Measurements from ENCODE around the gene CSAD.

The CSAD gene

GRCh38 chr12:53173085-53173715 is 7.5 kb downstream of the CSAD start:
- no peak for DNase-seq
- H3K4me1 ChIP-seq (ENCODE audit: control insufficient read depth, insufficient read depth, low read depth, low read length), result peaks cover 16% of the 10 kb centered on the region
- no peak overlapping the region for H3K27ac ChIP-seq (ENCODE audit: low read length, poor library complexity, severe bottlenecking)
- no peak overlapping the region for H2BK12ac ChIP-seq (ENCODE audit: low read length in 2 of 2)
- H3K36me3 ChIP-seq (ENCODE audit: control insufficient read depth in 1 of 2, insufficient read depth in 2 of 2, low read depth in 1 of 2, low read length in 2 of 2), result peaks cover 18 to 27% of the 10 kb centered on the region in 2 experiments
- no peak overlapping the region for H2AFZ ChIP-seq (ENCODE audit: low read depth, low read length)
- no peaks in the 10 kb centered on the region for H3K9me3 ChIP-seq (ENCODE audit: control insufficient read depth, low read length)
- H2BK120ac ChIP-seq (ENCODE audit: low read depth, low read length), result no peak overlapping the region
- 91% methylated on average over 9 of the region's 10 CpGs for WGBS
- H4K91ac ChIP-seq (ENCODE audit: low read length), result no peak overlapping the region
- peak overlapping the region in 1 of 2 experiments; percentile 64 for H3K4ac ChIP-seq (ENCODE audit: low read depth in 1 of 2, low read length in 2 of 2)
- no peak overlapping the region for H2BK5ac ChIP-seq (ENCODE audit: low read depth, low read length, poor library complexity, severe bottlenecking)
- H2BK15ac ChIP-seq (ENCODE audit: low read depth, poor library complexity, severe bottlenecking), result peak overlapping the region; percentile 9
- peak overlapping the region; percentile 53 for H3K9ac ChIP-seq (ENCODE audit: low read length)
- no peak overlapping the region for H3K4me2 ChIP-seq (ENCODE audit: low read length, poor library complexity, severe bottlenecking)
- peaks cover 2% of the 10 kb centered on the region for H3K79me1 ChIP-seq (replicated peaks; ENCODE audit: low read length, poor library complexity, severe bottlenecking)
- H3K18ac ChIP-seq (ENCODE audit: low read depth in 1 of 2, low read length in 2 of 2), result no peak overlapping the region
- no peaks in the 10 kb centered on the region for H3K27me3 ChIP-seq (ENCODE audit: control insufficient read depth in 1 of 2, insufficient read depth in 1 of 2, low read length in 2 of 2)
- H2AK5ac ChIP-seq (ENCODE audit: low read length, severe bottlenecking), result no peak overlapping the region
- H4K8ac ChIP-seq (ENCODE audit: low read length), result no peak overlapping the region
- H3K23ac ChIP-seq (ENCODE audit: low read length in 2 of 2), result no peak overlapping the region
- H3K4me3 ChIP-seq (ENCODE audit: insufficient read depth in 1 of 2, low read depth in 1 of 2, low read length in 2 of 2), result no peak overlapping the region
- no peak overlapping the region for H3K14ac ChIP-seq (ENCODE audit: low read length in 2 of 2)

DNA sequence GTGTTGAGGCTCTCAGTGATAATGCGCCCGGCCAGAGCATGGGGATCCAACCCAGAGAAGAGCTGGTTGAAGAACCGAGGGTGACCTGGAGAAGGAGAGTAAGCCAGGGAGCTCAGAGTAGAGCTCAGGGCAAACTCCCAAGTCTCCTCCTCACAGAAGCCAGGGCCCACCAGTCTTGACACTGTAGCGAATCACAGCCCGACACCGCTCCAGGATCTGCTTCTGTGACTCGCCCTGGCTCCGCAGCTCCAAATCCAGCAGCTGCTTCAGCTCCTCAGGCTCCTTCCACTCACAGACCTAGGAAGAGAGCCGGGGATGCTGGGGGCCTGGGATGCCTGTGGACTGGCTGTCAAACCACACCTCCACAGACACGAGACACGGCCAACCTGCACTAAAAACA is 8.4 kb downstream of the CSAD start:
- Histone ChIP-seq H3K4ac (ENCODE audit: low read depth in 1 of 2, low read length in 2 of 2) (no peak overlapping the region), H3K4me3 (ENCODE audit: insufficient read depth in 1 of 2, low read depth in 1 of 2, low read length in 2 of 2) (no peak overlapping the region), H2BK12ac (ENCODE audit: low read length in 2 of 2) (no peak overlapping the region), H2BK5ac (ENCODE audit: low read depth, low read length, poor library complexity, severe bottlenecking) (no peak overlapping the region), H2AFZ (ENCODE audit: low read depth, low read length) (no peak overlapping the region), H3K9ac (ENCODE audit: low read length) (no peak overlapping the region), H2BK120ac (ENCODE audit: low read depth, low read length) (no peak overlapping the region), H3K14ac (ENCODE audit: low read length in 2 of 2) (no peak overlapping the region), H3K23ac (ENCODE audit: low read length in 2 of 2) (no peak overlapping the region), H3K18ac (ENCODE audit: low read depth in 1 of 2, low read length in 2 of 2) (no peak overlapping the region), H3K27ac (ENCODE audit: low read length, poor library complexity, severe bottlenecking) (no peak overlapping the region), H3K27me3 (ENCODE audit: control insufficient read depth in 1 of 2, insufficient read depth in 1 of 2, low read length in 2 of 2) (no peaks in the 10 kb centered on the region), H4K8ac (ENCODE audit: low read length) (no peak overlapping the region), H2AK5ac (ENCODE audit: low read length, severe bottlenecking) (no peak overlapping the region), H4K91ac (ENCODE audit: low read length) (no peak overlapping the region), H3K79me1 (replicated peaks; ENCODE audit: low read length, poor library complexity, severe bottlenecking) (peaks cover 1% of the 10 kb centered on the region), H3K4me1 (ENCODE audit: control insufficient read depth, insufficient read depth, low read depth, low read length) (peaks cover 16% of the 10 kb centered on the region), H2BK15ac (ENCODE audit: low read depth, poor library complexity, severe bottlenecking) (no peak overlapping the region), H3K9me3 (ENCODE audit: control insufficient read depth, low read length) (no peaks in the 10 kb centered on the region), H3K4me2 (ENCODE audit: low read length, poor library complexity, severe bottlenecking) (no peak overlapping the region), H3K36me3 (ENCODE audit: control insufficient read depth in 1 of 2, insufficient read depth in 2 of 2, low read depth in 1 of 2, low read length in 2 of 2) (peaks cover 27% of the 10 kb centered on the region in 2 experiments)
- WGBS, result 89% methylated on average over 8 of the region's 11 CpGs
- DNase-seq, result no peak

GRCh38 chr12:53171725-53172329 is 8.9 kb downstream of the CSAD start:
- Histone ChIP-seq H3K23ac (ENCODE audit: low read length in 2 of 2) (no peak overlapping the region), H2AFZ (ENCODE audit: low read depth, low read length) (no peak overlapping the region), H2BK15ac (ENCODE audit: low read depth, poor library complexity, severe bottlenecking) (no peak overlapping the region), H2BK120ac (ENCODE audit: low read depth, low read length) (no peak overlapping the region), H3K27me3 (ENCODE audit: control insufficient read depth in 1 of 2, insufficient read depth in 1 of 2, low read length in 2 of 2) (no peaks in the 10 kb centered on the region), H3K4me3 (ENCODE audit: insufficient read depth in 1 of 2, low read depth in 1 of 2, low read length in 2 of 2) (no peak overlapping the region), H3K9ac (ENCODE audit: low read length) (no peak overlapping the region), H3K27ac (ENCODE audit: low read length, poor library complexity, severe bottlenecking) (no peak overlapping the region), H3K79me1 (replicated peaks; ENCODE audit: low read length, poor library complexity, severe bottlenecking) (peaks cover 1% of the 10 kb centered on the region), H3K4me2 (ENCODE audit: low read length, poor library complexity, severe bottlenecking) (no peak overlapping the region), H3K14ac (ENCODE audit: low read length in 2 of 2) (no peak overlapping the region), H3K36me3 (ENCODE audit: control insufficient read depth in 1 of 2, insufficient read depth in 2 of 2, low read depth in 1 of 2, low read length in 2 of 2) (peaks cover 27 to 32% of the 10 kb centered on the region in 2 experiments), H4K91ac (ENCODE audit: low read length) (no peak overlapping the region), H2BK5ac (ENCODE audit: low read depth, low read length, poor library complexity, severe bottlenecking) (no peak overlapping the region), H3K18ac (ENCODE audit: low read depth in 1 of 2, low read length in 2 of 2) (no peak overlapping the region), H2BK12ac (ENCODE audit: low read length in 2 of 2) (no peak overlapping the region), H3K9me3 (ENCODE audit: control insufficient read depth, low read length) (no peaks in the 10 kb centered on the region), H3K4ac (ENCODE audit: low read depth in 1 of 2, low read length in 2 of 2) (no peak overlapping the region), H4K8ac (ENCODE audit: low read length) (no peak overlapping the region), H2AK5ac (ENCODE audit: low read length, severe bottlenecking) (no peak overlapping the region), H3K4me1 (ENCODE audit: control insufficient read depth, insufficient read depth, low read depth, low read length) (peaks cover 16% of the 10 kb centered on the region)
- no peak for DNase-seq
- 81% methylated on average over 9 of the region's 10 CpGs for WGBS

GRCh38 chr12:53170876-53171724 is 9.6 kb downstream of the CSAD start:
- Histone ChIP-seq H3K79me1 (replicated peaks; ENCODE audit: low read length, poor library complexity, severe bottlenecking) (no peaks in the 10 kb centered on the region), H2AFZ (ENCODE audit: low read depth, low read length) (no peak overlapping the region), H3K18ac (ENCODE audit: low read depth in 1 of 2, low read length in 2 of 2) (no peak overlapping the region), H2BK15ac (ENCODE audit: low read depth, poor library complexity, severe bottlenecking) (no peak overlapping the region), H3K9ac (ENCODE audit: low read length) (no peak overlapping the region), H3K4ac (ENCODE audit: low read depth in 1 of 2, low read length in 2 of 2) (no peak overlapping the region), H3K4me2 (ENCODE audit: low read length, poor library complexity, severe bottlenecking) (no peak overlapping the region), H3K4me3 (ENCODE audit: insufficient read depth in 1 of 2, low read depth in 1 of 2, low read length in 2 of 2) (no peak overlapping the region), H2BK5ac (ENCODE audit: low read depth, low read length, poor library complexity, severe bottlenecking) (no peak overlapping the region), H3K14ac (ENCODE audit: low read length in 2 of 2) (peak overlapping the region in 1 of 2 experiments; percentile 79), H2AK5ac (ENCODE audit: low read length, severe bottlenecking) (no peak overlapping the region), H3K23ac (ENCODE audit: low read length in 2 of 2) (no peak overlapping the region), H4K8ac (ENCODE audit: low read length) (no peak overlapping the region), H3K4me1 (ENCODE audit: control insufficient read depth, insufficient read depth, low read depth, low read length) (peaks cover 16% of the 10 kb centered on the region), H4K91ac (ENCODE audit: low read length) (no peak overlapping the region), H3K27me3 (ENCODE audit: control insufficient read depth in 1 of 2, insufficient read depth in 1 of 2, low read length in 2 of 2) (no peaks in the 10 kb centered on the region), H2BK120ac (ENCODE audit: low read depth, low read length) (no peak overlapping the region), H3K9me3 (ENCODE audit: control insufficient read depth, low read length) (no peaks in the 10 kb centered on the region), H2BK12ac (ENCODE audit: low read length in 2 of 2) (no peak overlapping the region), H3K36me3 (ENCODE audit: control insufficient read depth in 1 of 2, insufficient read depth in 2 of 2, low read depth in 1 of 2, low read length in 2 of 2) (peaks cover 27 to 35% of the 10 kb centered on the region in 2 experiments), H3K27ac (ENCODE audit: low read length, poor library complexity, severe bottlenecking) (no peak overlapping the region)
- no peak for DNase-seq
- 93% methylated on average over 14 of the region's 14 CpGs for WGBS
